ENCODE data around the gene FTCDNL1.

GRCh38 chr2:199851501-199851810, 464 bp upstream of the FTCDNL1 start:
- TF ChIP-seq, protein P1, sequence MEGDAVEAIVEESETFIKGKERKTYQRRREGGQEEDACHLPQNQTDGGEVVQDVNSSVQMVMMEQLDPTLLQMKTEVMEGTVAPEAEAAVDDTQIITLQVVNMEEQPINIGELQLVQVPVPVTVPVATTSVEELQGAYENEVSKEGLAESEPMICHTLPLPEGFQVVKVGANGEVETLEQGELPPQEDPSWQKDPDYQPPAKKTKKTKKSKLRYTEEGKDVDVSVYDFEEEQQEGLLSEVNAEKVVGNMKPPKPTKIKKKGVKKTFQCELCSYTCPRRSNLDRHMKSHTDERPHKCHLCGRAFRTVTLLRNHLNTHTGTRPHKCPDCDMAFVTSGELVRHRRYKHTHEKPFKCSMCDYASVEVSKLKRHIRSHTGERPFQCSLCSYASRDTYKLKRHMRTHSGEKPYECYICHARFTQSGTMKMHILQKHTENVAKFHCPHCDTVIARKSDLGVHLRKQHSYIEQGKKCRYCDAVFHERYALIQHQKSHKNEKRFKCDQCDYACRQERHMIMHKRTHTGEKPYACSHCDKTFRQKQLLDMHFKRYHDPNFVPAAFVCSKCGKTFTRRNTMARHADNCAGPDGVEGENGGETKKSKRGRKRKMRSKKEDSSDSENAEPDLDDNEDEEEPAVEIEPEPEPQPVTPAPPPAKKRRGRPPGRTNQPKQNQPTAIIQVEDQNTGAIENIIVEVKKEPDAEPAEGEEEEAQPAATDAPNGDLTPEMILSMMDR (IDR thresholded peaks at IDR 0.05): no peak
- no peak for TF ChIP-seq POLR2AphosphoS5 (IDR thresholded peaks at IDR 0.05)
- no peak for TF ChIP-seq EP300 (IDR thresholded peaks at IDR 0.05)
- no peak for TF ChIP-seq POLR2A (IDR thresholded peaks at IDR 0.05)
